HL-60 (cell line): ENCODE results near the gene DGUOK.

Experiments
- CTCF ChIP-seq: IDR thresholded peaks from one replicate; pipeline ENCODE4 v1.5.1; 2011; ENCODE audit warnings: low read length, control low read depth, inconsistent platforms; ENCODE audit not compliant: insufficient read depth
- GABPA ChIP-seq: IDR thresholded peaks from 2 replicates; pipeline ENCODE4 v1.6.1; 2012; ENCODE audit warnings: low read depth
- TF ChIP-seq, protein P1 (sequence below): IDR thresholded peaks from 2 replicates; pipeline ENCODE4 v1.6.1; 2012; ENCODE audit warnings: low read depth; ENCODE audit not compliant: insufficient replicate concordance

- TF ChIP-seq CTCF (no peak), GABPA (no peak)
- TF ChIP-seq, protein P1, sequence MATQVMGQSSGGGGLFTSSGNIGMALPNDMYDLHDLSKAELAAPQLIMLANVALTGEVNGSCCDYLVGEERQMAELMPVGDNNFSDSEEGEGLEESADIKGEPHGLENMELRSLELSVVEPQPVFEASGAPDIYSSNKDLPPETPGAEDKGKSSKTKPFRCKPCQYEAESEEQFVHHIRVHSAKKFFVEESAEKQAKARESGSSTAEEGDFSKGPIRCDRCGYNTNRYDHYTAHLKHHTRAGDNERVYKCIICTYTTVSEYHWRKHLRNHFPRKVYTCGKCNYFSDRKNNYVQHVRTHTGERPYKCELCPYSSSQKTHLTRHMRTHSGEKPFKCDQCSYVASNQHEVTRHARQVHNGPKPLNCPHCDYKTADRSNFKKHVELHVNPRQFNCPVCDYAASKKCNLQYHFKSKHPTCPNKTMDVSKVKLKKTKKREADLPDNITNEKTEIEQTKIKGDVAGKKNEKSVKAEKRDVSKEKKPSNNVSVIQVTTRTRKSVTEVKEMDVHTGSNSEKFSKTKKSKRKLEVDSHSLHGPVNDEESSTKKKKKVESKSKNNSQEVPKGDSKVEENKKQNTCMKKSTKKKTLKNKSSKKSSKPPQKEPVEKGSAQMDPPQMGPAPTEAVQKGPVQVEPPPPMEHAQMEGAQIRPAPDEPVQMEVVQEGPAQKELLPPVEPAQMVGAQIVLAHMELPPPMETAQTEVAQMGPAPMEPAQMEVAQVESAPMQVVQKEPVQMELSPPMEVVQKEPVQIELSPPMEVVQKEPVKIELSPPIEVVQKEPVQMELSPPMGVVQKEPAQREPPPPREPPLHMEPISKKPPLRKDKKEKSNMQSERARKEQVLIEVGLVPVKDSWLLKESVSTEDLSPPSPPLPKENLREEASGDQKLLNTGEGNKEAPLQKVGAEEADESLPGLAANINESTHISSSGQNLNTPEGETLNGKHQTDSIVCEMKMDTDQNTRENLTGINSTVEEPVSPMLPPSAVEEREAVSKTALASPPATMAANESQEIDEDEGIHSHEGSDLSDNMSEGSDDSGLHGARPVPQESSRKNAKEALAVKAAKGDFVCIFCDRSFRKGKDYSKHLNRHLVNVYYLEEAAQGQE = no peak
Measured at GRCh38 chr2:73970141-73970803, 43.6 kb downstream of the DGUOK start.
